Vagina (tissue), 2 donors: Measurements from ENCODE around the gene ATP11A.

Experiments used
- POLR2A ChIP-seq, 2 donors: fragments of 450-650 bp; IDR thresholded peaks; one replicate each; pipeline ENCODE4 v1.6.1; 2017; ENCODE audit warnings: antibody characterized with exemption in 2 of 2, mild to moderate bottlenecking in 2 of 2, moderate library complexity in 2 of 2
- TF ChIP-seq, protein P1 (sequence below), 3 experiments: fragments of 450-650 bp in 2 of 3; fragments of 200-600 bp in 1 of 3; sonication (generic) in 1 of 3; IDR thresholded peaks; one replicate each; pipeline ENCODE4 v1.5.1; 2017 to 2019; ENCODE audit warnings: antibody characterized with exemption in 3 of 3, mild to moderate bottlenecking in 2 of 3, moderate library complexity in 2 of 3

DNA sequence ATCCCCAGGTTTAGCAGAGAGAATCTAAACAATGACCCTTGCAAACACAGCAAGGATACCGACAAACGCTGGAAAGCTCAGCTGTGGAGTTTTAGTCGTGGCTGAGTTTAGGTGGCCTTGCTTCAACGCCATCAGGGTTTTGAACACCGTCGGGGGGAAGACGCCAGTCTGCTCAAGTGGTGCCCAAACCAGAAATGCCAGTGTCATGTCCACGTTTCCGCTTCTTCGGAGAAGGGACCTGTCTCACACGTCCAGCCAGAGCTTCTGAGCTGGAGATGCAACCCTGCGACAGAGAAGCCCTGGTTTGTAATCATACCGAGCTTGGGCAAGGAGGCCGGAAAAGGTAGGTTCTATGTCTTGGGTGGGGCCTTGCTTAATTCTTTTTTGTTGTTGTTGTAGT is 42.6 kb upstream of the ATP11A start:
- TF ChIP-seq, protein P1, sequence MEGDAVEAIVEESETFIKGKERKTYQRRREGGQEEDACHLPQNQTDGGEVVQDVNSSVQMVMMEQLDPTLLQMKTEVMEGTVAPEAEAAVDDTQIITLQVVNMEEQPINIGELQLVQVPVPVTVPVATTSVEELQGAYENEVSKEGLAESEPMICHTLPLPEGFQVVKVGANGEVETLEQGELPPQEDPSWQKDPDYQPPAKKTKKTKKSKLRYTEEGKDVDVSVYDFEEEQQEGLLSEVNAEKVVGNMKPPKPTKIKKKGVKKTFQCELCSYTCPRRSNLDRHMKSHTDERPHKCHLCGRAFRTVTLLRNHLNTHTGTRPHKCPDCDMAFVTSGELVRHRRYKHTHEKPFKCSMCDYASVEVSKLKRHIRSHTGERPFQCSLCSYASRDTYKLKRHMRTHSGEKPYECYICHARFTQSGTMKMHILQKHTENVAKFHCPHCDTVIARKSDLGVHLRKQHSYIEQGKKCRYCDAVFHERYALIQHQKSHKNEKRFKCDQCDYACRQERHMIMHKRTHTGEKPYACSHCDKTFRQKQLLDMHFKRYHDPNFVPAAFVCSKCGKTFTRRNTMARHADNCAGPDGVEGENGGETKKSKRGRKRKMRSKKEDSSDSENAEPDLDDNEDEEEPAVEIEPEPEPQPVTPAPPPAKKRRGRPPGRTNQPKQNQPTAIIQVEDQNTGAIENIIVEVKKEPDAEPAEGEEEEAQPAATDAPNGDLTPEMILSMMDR (IDR thresholded peaks at IDR 0.05) = no peak
- no peak for TF ChIP-seq POLR2A (IDR thresholded peaks at IDR 0.05)
